Ectodermal cell (in vitro differentiated cells): Measurements from ENCODE around the gene FGD5.

Source experiments
- H3K27ac ChIP-seq: 2 replicates; pipeline ENCODE4 v1.7.0; 2013; ENCODE audit warnings: mild to moderate bottlenecking, low read depth, low read length; ENCODE audit not compliant: insufficient read depth, poor library complexity, severe bottlenecking
- H3K27me3 ChIP-seq: 2 replicates; pipeline ENCODE4 v1.7.0; 2013; ENCODE audit warnings: mild to moderate bottlenecking, low read length; ENCODE audit not compliant: insufficient read depth, control insufficient read depth, poor library complexity, severe bottlenecking
- H3K36me3 ChIP-seq: one replicate; pipeline ENCODE4 v1.7.0; 2013; ENCODE audit warnings: low read length; ENCODE audit not compliant: control insufficient read depth, insufficient read depth
- H3K4me1 ChIP-seq: one replicate; pipeline ENCODE4 v1.7.0; 2013; ENCODE audit warnings: low read length; ENCODE audit not compliant: control insufficient read depth, insufficient read depth
- H3K4me3 ChIP-seq: 2 replicates; pipeline ENCODE4 v1.7.0; 2013; ENCODE audit warnings: low read depth, low read length, control low read depth; ENCODE audit not compliant: insufficient read depth
- H3K9me3 ChIP-seq: 2 replicates; pipeline ENCODE4 v1.7.0; 2013; ENCODE audit warnings: mild to moderate bottlenecking, low read length, moderate library complexity; ENCODE audit not compliant: control insufficient read depth
- WGBS, 2 experiments: methylation state at CpG; one replicate each; pipeline ENCODE4 v1.1.7; 2013; ENCODE audit warnings: missing lambda C conversion rate in 2 of 2; 5-methylcytosine and 5-hydroxymethylcytosine counted together

FGD5 gene

GRCh38 chr3:14789640-14790285 lies 29.0 kb upstream of the FGD5 start:
- Histone ChIP-seq H3K4me3 (no peak overlapping the region), H3K27ac (no peak overlapping the region), H3K27me3 (no peaks in the 10 kb centered on the region), H3K4me1 (peaks cover 5% of the 10 kb centered on the region), H3K36me3 (no peaks in the 10 kb centered on the region), H3K9me3 (no peaks in the 10 kb centered on the region)
- 73 to 74% methylated on average over 10 of the region's 10 CpGs for WGBS, 2 experiments

GRCh38 chr3:14791343-14791945 lies 27.3 kb upstream of the FGD5 start:
- Histone ChIP-seq H3K4me3 (no peak overlapping the region), H3K9me3 (no peaks in the 10 kb centered on the region), H3K27ac (no peak overlapping the region), H3K27me3 (no peaks in the 10 kb centered on the region), H3K4me1 (peaks cover 5% of the 10 kb centered on the region), H3K36me3 (no peaks in the 10 kb centered on the region)
- WGBS, 2 experiments, result 37 to 39% methylated on average over 15 of the region's 15 CpGs

- Histone ChIP-seq H3K4me3 (no peak overlapping the region), H3K27ac (no peak overlapping the region), H3K9me3 (no peaks in the 10 kb centered on the region), H3K4me1 (peaks cover 5% of the 10 kb centered on the region), H3K27me3 (no peaks in the 10 kb centered on the region), H3K36me3 (no peaks in the 10 kb centered on the region)
- whole genome bisulfite sequencing, 2 experiments, result 92% methylated on average over 9 of the region's 9 CpGs
These were observed 26.1 kb upstream of the FGD5 start for GRCh38 chr3:14792691-14793121.

GRCh38 chr3:14793126-14793857 lies 25.5 kb upstream of the FGD5 start:
- Histone ChIP-seq H3K4me3 (no peak overlapping the region), H3K36me3 (no peaks in the 10 kb centered on the region), H3K27ac (no peak overlapping the region), H3K9me3 (no peaks in the 10 kb centered on the region), H3K27me3 (no peaks in the 10 kb centered on the region), H3K4me1 (peaks cover 5% of the 10 kb centered on the region)
- 84 to 86% methylated on average over 15 of the region's 15 CpGs for WGBS, 2 experiments

GRCh38 chr3:14793858-14794234 lies 24.9 kb upstream of the FGD5 start:
- no peak overlapping the region for H3K27ac ChIP-seq
- no peaks in the 10 kb centered on the region for H3K27me3 ChIP-seq
- no peaks in the 10 kb centered on the region for H3K9me3 ChIP-seq
- no peaks in the 10 kb centered on the region for H3K36me3 ChIP-seq
- peaks cover 5% of the 10 kb centered on the region for H3K4me1 ChIP-seq
- H3K4me3 ChIP-seq, result no peak overlapping the region
- WGBS, 2 experiments, result 88 to 93% methylated on average over 5 of the region's 5 CpGs

- Histone ChIP-seq H3K27ac (no peak overlapping the region), H3K9me3 (no peaks in the 10 kb centered on the region), H3K27me3 (no peaks in the 10 kb centered on the region), H3K4me1 (peaks cover 5% of the 10 kb centered on the region), H3K4me3 (no peak overlapping the region), H3K36me3 (no peaks in the 10 kb centered on the region)
- 59 to 73% methylated on average over 2 of the region's 2 CpGs for WGBS, 2 experiments
These were observed 24.3 kb upstream of the FGD5 start for GRCh38 chr3:14794435-14794834.

- 86 to 91% methylated on average over 2 of the region's 2 CpGs for WGBS, 2 experiments
- Histone ChIP-seq H3K27ac (no peak overlapping the region), H3K4me1 (peaks cover 5% of the 10 kb centered on the region), H3K27me3 (no peaks in the 10 kb centered on the region), H3K36me3 (no peaks in the 10 kb centered on the region), H3K4me3 (no peak overlapping the region), H3K9me3 (no peaks in the 10 kb centered on the region)
These were observed 22.8 kb upstream of the FGD5 start for GRCh38 chr3:14795996-14796395.

- H3K4me3 ChIP-seq, result no peak overlapping the region
- H3K9me3 ChIP-seq, result no peaks in the 10 kb centered on the region
- H3K27me3 ChIP-seq, result no peaks in the 10 kb centered on the region
- H3K36me3 ChIP-seq, result no peaks in the 10 kb centered on the region
- peaks cover 5% of the 10 kb centered on the region for H3K4me1 ChIP-seq
- no peak overlapping the region for H3K27ac ChIP-seq
- 70 to 71% methylated on average over 14 of the region's 14 CpGs for WGBS, 2 experiments
These were observed 22.2 kb upstream of the FGD5 start for GRCh38 chr3:14796403-14797077.

GRCh38 chr3:14797731-14798130 lies 21.0 kb upstream of the FGD5 start:
- H3K27me3 ChIP-seq, result no peaks in the 10 kb centered on the region
- H3K4me1 ChIP-seq, result peaks cover 5% of the 10 kb centered on the region
- no peak overlapping the region for H3K4me3 ChIP-seq
- H3K9me3 ChIP-seq, result no peaks in the 10 kb centered on the region
- 80 to 81% methylated on average over 4 of the region's 4 CpGs for WGBS, 2 experiments
- no peaks in the 10 kb centered on the region for H3K36me3 ChIP-seq
- no peak overlapping the region for H3K27ac ChIP-seq

- no peaks in the 10 kb centered on the region for H3K9me3 ChIP-seq
- peaks cover 3% of the 10 kb centered on the region for H3K4me1 ChIP-seq
- no peak overlapping the region for H3K4me3 ChIP-seq
- WGBS, 2 experiments, result 93% methylated on average over 6 of the region's 6 CpGs
- no peak overlapping the region for H3K27ac ChIP-seq
- no peaks in the 10 kb centered on the region for H3K27me3 ChIP-seq
- H3K36me3 ChIP-seq, result no peaks in the 10 kb centered on the region
These were observed 20.5 kb upstream of the FGD5 start for GRCh38 chr3:14798231-14798630.
